HG03565 (cell line): Measurements from ENCODE around the gene OR13C5.

Experiments
- ATAC-seq: cut with Tn5 transposase; IDR thresholded peaks from one replicate; pipeline ENCODE4 v1.9.1; 2021; ENCODE audit warnings: mild to moderate bottlenecking, moderate library complexity; ENCODE audit not compliant: unreplicated experiment

Gene OR13C5

DNA sequence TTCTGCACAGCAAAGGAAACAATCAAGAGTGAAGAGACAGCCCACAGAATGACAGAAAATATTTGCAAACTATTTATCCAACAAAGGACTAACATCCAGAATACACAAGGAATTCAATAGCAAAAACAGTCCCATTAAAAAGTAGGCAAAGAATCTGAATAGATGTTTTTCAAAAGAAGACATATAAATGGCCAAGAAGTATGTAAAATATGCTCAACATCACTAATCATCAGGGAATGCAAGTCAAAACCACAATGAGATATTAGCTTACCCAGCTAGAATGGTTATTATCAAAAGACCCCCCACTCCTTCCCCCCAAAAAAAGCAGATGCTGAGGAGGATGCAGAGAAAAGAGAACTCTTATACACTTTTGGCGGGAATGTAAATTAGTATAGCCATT lies 43.7 kb downstream of the OR13C5 start:
- ATAC-seq, result no peak

DNA sequence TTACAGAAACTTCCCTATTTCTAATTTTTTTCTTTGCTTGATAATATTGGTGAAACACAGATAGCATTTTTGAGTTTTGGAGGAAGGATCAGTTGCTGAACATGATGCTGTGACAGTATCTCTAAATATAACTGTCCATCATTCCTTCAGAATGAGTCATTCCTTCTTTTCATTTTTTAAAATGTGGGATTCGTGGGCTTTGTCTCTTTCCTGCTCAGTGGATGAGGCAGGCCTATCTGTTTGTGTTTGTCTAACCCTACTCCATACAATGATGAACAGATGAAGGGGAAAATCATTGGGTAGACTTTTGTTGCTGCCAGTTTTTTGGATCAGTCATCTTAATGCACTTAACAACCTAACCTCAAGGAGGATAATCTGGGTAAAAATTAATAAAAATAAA lies 46.0 kb downstream of the OR13C5 start:
- ATAC-seq, result no peak
